NCI-H2171 treated with DMSO at 0.1 percent for 48 hours (cell line): Measurements from ENCODE around the gene TRABD2B.
A peak's percentile ranks its signal among the peaks of the same experiment; 100 is the strongest.

Source experiments
- DNase-seq: peaks from one replicate; lab custom pipeline; 2025; lab: John Stamatoyannopoulos, UW

The TRABD2B gene

DNA sequence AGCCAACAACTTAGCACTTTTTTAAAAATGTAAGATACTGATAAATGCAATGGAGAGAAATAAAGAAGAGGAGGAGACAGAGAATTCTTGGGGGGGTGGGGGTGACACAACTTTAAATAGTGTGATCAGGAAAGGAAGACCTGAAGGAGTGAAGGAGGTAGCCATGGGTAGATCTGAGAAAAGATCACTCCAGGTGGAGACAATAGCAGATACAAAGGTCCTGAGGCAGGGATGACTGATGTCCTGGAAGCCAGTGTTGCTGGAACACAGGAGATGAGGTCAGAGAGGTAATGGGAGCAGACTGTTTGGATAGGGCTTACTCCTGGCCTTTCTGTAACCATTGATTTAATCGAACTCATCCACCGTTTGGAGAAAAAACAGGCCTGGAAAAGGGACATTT is 24.6 kb upstream of the TRABD2B start:
- DNase-seq, result no peak

DNA sequence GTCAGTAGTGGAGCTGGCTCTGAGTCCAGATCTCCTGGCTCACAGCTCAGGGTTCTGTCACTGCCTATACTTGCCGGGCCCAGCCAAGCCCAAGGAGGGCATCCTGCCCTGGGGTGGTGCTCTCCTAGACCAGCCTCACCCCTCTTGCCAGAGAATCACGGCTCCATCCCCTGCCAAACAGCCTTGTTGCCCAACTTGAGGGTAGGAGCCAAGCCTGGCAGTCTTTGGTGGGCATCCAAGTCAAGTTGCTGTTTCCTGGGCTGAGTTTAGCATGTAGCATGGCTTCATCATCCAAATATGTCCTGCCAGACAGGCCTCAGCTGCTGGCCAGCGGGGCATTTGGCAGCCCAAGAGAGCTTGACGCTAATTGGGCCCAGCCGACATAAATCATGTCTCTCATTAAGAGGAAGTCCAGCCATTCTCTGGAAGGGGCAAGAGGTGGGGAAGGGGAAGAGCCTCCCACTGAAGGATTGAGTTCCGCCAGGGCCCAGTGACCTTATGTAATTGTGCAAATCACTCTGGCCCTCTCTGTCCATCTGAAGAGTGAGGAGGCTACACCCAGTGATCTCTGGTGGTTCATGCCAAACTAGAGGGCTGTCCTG is 22.6 kb upstream of the TRABD2B start:
- DNase-seq, result no peak

DNA sequence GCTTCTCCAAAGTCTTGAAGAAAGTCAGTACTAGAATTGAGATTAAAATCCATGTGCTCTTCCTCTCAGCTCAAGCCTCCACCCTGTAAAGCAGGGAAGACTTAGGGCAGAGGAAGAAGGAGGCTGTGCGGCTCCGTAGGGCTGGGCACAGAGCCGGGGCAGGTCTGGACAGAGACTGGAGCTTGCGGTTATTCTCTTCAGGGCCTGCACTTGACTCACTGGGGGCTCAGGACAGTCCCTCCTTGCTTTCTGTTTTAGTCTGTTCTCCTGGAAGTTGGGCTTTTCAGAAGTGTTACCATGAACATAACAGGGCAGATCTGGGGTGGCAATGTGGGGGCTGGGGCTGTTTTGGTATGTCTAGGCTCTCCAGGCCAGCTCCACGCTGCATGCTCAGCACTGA is 21.6 kb upstream of the TRABD2B start:
- no peak for DNase-seq

DNA sequence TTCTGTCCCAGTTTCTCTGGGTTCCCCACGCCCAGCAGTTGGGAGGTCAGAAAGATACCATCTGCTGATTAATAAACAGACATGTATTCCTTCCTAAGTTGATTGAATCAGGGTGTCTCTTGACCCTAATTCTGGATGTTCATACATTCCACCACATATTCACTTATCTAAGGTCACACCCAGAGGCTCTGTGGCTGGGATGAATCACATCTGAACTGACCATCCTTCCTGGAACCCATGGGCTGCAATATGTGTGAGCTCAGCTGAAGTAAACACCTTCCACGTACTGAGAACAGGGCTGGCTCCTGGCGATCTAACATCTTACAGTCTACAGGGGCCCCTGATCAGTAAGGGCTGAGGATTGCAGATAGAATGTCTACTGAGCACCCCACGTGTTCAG is 20.5 kb upstream of the TRABD2B start:
- no peak for DNase-seq

DNA sequence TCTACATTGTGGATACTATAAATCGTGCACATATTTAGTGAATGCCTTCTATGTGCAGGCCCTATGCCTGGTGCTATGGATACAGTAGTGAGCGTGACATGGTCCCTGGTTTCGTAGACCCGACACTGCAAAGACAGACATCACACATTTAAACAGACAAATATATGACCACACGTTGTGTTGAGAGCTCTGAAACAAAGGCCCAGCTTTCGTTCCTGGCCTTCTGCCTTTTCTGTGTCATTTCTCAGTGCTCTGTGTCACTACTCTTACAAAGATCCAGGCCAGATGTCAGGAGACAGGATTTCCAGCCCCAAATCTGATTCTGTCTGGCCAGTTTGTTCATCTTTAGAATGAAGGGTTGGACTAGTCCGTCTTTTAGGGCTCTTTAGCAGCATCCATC is 19.3 kb upstream of the TRABD2B start:
- DNase-seq, result no peak

DNA sequence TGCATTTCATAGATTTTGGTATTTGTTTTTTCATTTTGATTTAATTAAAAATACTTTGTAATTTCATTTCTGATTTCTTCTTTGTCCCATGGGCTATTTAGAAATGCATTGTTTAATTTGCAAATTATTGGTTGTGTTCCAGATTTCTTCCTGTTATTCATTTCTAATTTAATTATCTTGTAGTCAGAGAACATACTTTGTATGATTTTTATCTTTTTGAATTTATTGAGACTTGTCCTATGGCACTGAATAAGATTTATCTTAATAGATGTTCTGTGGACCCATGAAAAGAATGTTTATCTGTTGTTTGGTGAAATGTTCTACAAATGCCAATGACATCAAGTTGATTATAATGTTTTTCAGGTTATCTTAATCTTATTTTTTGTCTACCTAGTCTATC is 16.1 kb upstream of the TRABD2B start:
- DNase-seq, result no peak

DNA sequence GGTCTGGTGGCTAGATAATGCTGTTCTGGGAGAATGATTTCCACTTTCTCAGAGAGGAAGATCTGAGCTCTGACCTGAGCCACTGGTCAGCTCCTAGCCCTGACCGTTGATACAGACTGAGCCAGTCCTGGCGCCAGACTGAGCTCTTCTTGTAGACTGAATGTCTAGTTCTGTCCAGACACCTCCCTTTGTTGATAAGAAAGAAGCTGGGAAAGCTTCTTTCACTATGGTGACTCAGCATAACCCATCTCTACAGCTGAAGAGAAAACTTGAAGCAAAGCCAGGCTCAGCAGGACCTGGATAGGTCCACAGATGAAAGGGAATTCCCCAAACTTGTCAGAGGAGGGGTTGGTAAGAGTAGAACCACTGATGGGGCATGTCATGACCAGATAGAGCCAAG is 9.9 kb upstream of the TRABD2B start:
- no peak for DNase-seq

DNA sequence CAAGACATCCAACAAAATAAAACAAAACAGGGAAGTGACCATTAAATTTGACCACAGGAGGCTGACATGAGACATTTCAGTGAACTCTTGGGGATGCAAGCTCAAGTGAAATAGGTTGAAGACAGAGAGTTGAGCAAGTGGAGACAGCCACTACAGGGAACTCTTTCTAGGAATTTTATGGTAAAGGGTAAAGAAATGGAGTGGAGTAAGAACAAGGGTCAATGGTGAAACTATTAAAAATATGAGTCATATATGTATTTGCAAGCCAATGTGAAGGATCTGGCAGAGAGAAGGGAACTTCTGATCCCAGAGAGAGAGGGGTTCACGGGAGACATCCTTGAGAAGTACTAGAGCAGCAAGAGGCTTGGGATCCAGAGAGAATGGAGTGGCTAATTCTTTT is 9.1 kb upstream of the TRABD2B start:
- DNase-seq, result no peak

DNA sequence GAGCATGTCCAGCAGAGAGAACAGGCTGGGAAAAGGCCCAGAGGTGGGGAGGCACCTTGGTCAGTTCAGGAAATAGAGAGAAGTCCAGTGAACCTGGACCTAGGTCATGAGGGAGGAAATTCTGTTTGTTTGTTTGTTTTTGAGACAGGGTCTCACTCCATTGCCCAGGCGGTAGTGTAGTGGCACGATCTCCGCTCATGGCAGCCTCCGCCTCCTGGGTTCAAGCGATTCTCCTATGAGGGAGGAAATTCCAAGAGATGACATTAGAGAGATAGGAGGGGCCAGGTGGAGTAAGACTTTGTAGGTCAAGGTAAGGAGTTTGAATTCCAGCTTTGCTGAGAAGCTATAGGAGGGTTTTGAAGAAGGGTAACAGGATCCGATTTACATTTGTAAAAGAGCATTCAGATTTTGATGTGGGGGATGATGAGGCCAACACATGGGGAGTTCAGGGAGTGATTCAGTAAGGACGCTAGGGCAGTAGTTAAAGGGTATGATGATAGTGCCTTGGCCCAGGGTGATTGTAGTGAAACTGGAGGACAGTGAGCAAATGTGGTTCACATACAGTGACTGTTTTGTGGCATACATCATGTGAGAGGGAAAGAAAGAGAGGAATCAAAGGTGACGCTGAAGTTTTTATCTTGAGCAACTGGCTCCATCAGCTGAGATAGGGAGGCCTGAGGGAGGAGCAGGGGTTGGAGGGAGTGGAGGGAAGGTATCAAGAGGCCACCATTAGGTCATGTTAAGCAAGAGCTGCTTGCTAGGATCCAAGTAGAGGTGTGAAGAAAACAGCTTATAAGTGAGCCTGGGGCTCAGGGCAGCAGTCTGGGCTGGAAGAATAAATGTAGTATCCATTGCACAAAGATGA is 8.3 kb upstream of the TRABD2B start:
- DNase-seq, result no peak

DNA sequence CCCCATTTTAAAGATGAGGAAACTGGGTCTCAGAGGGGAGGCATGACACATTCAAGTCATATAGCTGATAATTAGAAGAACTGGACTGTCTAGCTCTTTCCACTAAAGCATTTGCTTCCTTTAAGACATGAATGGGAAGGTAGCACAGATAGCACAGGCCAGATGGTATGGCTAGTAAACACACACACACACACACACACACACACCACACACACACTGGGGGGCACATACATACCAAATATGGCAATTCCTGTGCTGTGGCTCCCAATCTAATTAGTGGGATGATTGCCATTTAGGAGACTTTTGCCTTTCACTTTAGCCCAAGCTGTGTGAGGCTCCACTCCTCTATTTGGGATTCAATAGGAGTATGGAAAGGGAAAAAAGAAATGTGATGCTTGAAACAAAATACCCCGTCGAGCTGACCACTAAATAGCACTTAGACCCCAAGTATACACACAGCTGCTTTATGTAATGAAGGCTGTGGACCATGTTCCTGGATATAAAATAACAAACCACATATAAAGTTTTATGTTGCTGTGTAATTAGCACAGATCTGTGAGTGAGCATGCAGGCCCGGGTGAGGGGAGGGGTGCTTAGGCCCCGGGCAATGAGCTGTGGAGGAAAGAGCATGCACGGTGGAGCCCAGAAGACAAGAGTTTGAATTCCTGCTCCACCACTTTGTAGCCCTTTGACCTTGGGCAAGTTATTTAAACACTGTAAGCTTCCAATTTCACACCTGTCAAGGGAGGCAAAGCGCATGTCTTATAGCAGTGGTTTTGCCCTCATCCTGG is 6.8 kb upstream of the TRABD2B start:
- DNase-seq, result peak; percentile 89

DNA sequence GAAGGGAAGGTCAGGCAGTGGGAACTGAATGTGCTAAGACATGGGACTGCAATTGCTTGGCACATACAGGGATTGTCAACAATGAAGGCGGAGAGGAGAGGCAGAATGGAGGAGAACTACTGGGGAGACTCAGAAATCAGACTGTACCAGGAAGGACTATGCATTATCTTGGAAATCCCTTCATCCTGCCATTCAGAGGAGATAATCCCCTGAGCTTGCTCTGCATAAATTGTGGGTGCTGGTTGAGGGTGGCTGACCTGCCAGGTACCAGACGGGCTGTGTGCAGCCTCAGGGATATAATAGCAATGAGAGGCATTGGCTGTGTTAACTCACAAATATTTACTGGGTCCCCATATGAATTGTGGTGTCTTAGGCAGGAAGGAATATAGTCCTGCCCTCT is 5.0 kb upstream of the TRABD2B start:
- no peak for DNase-seq

DNA sequence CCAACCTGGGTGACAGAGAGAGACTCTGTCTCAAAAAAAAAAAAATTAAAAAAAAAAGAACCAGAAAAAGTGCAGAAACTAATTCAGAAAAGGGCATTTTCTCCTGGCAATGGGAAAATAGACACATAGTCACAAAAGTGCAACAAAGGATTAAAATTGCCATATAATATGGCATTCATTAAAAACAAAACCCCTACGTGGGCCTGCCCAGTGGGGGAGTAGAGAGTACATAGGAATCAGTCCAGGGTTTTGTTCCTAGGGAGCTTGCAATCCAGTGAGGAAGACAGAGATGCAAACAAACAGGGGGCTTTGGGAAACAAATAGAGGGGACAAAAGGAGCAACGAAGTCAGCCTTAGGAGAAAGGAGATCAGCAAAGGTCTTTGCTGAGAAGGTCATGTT is 4.5 kb upstream of the TRABD2B start:
- DNase-seq, result no peak

DNA sequence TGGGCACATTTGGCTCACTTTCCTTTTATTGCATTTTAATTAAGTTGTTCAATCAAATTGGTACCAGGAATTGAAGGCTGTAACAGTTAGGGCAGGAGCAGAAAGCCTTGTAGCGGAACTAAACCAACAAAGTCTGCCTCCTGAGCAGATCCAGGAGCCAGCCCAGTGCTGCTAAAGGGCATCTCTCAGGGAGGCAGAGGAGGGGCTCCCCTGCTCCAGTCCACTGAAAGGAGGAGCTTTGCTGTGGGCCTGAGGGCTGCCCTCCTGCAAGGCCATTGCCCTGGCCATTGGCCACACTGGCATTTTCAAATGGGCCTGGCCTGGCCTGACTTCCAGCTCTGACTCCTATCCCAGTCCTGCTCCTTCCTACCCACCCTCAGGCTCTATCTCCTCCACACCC is 3.7 kb upstream of the TRABD2B start:
- no peak for DNase-seq

DNA sequence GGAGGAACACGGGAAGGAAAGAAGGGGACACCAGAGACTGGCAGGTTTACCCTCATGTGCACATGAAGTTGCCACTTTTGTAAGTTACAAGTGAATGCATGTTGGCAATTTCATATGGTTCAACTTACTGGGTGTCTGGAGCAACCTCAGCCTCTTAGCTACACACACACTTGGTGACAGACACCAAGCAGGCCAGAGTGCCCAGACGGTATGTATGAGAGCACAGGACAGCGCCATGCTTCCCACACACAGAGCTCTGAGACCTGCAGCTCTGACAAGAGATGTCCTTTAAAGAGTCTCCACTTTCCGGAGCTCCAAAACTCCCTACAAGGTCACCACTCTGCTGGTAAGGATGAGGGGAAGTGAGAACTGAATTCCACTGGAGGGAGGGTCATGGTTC is 1.9 kb upstream of the TRABD2B start:
- DNase-seq, result no peak

DNA sequence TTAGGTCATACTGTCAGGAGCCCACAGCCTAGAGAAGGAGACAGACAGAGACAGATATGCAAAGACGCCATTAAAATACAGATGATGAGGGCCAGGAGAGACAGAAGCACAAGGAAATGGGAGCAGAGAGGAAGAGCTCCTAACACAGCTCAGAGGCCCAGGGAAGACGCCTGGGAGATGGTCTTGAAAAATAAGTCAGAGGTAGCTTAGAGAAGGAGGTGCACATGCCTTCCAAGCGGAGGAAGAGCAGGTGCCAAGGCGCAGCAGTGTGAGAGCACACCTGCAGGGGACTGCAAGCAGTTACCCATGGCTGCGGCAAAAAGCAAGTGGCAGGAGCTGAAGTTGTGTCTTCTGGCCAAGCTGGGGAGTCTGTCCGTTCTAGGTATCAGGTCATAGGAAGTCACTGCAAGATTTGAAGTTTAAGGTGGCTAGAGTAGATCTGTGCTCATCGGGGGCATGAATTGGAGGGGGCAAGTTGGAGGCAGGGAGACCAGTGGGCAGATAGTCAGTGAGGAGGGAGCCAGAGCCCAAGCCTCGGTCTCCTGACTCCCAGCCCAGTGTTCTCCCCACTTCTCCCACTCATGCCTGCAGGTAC is 1.3 kb upstream of the TRABD2B start:
- DNase-seq, result no peak

DNA sequence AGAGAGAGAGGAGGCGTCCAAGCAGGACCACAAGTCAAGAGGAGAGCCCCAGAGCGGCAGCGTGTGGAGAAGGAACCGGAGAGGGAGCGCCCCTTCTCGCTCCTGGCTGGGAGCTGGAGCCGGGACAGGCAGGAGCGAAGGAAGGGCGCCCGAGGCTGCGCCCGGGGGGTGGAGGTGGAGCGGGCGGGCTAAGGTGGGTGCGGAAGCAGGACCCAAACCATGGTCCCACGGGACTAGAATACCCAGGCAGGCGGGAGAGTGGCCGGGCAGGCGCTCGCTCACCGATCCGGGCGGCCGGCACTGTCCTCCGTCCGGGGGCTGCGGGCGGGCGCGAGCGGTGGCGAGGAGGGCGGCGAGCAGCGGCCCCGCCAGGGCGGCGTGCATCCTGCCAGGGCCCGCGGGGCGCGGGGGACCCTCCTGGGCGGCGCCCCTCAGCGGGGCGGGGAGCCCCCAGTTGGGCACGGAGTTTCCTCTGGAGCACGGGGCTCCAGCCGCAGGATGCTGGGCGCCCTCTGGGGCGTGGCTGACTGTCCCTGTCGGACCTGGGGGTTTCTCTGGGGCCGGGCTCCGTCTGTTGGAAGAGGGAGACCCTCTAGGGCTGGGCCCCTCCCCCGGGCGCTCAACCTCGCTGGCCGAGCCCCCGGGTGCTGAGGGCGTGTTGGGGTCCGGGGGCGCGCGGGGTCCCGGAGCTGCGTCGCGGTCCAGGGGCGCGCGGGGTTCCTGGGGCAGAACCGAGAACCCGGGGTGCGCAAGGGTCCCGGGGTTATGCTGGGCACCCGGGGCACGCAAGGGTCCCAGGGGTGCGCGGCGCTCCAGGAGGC is 569 bp downstream of the TRABD2B start:
- DNase-seq, result no peak

DNA sequence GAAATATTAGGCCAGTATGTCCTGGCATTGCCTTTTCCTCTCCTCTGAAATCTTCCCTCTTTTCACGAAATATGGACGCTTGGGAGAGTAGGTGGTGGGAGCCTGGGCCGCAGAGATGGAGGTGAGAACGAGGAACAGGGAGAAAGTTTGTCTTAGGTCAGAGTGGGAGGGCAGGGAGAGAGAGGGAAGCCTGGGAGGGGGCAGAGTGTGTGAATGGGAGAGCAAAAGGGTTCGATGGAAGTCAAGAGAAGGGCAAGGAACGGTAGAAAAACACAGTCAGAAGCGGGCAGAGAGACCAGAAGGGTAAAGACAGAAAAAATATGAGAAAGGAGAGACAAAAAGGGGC is 1.2 kb downstream of the TRABD2B start:
- DNase-seq, result no peak

DNA sequence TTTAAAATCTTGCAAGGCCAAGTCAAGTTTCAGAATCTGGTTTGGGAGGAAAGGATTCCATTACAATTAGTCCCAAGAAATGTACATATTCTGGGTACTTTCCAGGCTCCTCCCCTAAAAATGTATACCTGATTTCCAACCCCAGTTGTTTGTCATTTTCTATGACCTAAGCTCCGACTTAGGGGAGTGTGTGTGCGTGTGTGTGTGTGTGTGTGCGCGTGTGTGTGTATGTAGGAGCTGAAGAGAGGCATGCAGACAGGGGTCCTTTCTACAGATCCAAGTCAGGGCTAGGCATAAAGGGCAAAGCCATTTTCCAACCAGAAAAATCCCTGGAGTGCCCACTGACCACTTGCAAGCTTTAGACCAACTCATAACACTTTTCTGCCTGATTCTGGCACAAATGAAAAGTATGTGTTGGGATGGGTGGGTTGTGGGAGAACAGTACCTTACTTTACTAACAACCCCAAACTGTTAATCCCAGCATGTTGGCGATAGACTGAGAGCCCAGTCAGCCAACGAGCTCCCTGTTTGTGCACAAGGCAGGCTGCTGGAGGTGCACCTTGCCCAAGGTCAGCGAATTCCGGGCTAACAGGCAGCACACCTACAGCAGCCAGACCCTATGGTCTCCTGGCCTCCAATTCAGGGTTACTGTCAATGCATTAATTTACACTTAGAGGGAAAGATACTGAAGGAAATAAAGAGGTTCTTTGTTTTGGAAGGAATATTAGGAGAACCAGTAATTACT is 1.7 kb downstream of the TRABD2B start:
- DNase-seq, result no peak

DNA sequence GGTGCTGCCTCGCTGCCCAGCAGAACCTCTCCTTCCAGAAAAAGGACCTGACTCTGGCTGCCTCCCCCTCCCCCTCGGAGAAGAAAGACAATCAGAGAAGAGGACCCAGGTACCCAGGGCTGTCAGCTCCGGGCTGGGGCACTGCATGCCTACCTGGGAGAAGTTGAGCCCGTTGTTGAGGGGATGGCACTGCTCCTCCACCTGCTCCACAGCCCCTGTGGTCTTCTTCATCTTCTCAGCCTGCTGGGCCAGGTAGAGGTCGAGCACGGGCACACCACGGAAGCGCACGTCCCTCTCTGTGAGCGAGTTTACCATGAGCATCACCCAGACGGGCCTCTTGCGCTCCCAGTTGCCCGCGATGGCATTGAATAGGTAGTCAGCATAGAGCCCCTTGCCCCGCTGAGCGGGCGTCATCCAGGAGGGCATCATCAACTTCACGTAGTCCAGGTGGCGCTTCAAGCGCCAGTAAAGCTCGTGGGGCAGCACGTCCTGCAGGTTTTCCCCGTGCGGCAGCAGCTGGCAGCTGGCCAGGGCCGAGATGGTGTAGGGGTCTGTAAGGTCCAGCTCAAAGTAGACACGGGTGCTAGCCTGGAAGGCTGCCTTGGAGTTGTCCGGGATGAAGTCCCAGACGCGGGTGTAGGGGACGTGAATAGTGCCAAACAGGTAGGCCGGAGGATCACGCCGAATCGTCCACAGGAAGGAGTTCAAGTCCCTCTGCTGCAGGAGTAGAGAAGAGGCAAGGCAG is 3.1 kb downstream of the TRABD2B start:
- no peak for DNase-seq

DNA sequence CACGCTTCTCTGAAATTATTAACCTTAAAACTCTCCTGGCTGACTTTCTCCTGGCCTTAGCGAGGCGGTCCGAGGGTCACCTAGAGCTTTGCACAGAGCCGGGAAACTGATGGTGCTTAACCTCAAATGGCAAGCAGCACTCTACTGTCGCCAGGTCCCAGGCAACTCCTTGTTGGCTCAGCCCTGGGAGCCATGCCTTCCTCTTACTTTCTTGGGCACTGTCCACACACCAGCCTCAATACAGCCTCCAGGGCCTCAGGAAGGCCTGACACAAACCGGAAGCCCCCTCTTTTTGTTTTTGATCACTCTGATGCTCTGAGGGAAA is 3.8 kb downstream of the TRABD2B start:
- no peak for DNase-seq
